ENCODE results near the gene CACNG4. TPM values are rescaled to one million over a fixed set of nuclear protein-coding genes. Genes with fewer than 3 reads are reported as not detected.

CACNG4 gene
- total RNA-seq, 1 experiment from 2014 or later = 6.3 TPM

GRCh38 chr17:66916946-66917345 is 47.6 kb upstream of the CACNG4 start:
- no peak overlapping the region for H3K56ac ChIP-seq (ENCODE audit: insufficient read length, low read depth, low read length)
- no peak overlapping the region for H2BK120ac ChIP-seq (ENCODE audit: low read depth, low read length, poor library complexity, severe bottlenecking)
- Mint-ChIP-seq H3K9me3 (peaks cover 4 to 6% of the 10 kb centered on the region in 2 experiments), H3K27ac (no peak overlapping the region; a peak in 1 of 7 replicates), H3K4me1 (no peaks in the 10 kb centered on the region), H3K4me3 (no peak overlapping the region), H3K27me3 (ENCODE audit: low read depth) (peaks cover 4% of the 10 kb centered on the region), H3K36me3 (ENCODE audit: insufficient read depth in 1 of 3, low read depth in 3 of 3) (no peaks in the 10 kb centered on the region; a peak in 1 of 7 replicates)
- H3K79me1 ChIP-seq (ENCODE audit: insufficient read depth, low read depth, low read length, poor library complexity, severe bottlenecking) = no peaks in the 10 kb centered on the region
- no peak overlapping the region for H4K8ac ChIP-seq (replicated peaks; ENCODE audit: insufficient read length, low read depth, low read length)
- no peaks in the 10 kb centered on the region for H3K27me3 ChIP-seq (ENCODE audit: insufficient read depth, low read length)
- WGBS (ENCODE audit: extremely low coverage, insufficient read length, low lambda C conversion rate) = no CpG with 5 or more reads among the region's 1 CpG
- no peak overlapping the region for H2AFZ ChIP-seq (ENCODE audit: low read length)
- no peak overlapping the region for H2AK5ac ChIP-seq (ENCODE audit: insufficient read length, low read length)
- no peaks in the 10 kb centered on the region for H4K20me1 ChIP-seq (ENCODE audit: control insufficient read depth, insufficient read depth, insufficient read length)
- H3K14ac ChIP-seq (ENCODE audit: insufficient read depth, low read length) = no peak overlapping the region
- H3K79me2 ChIP-seq (ENCODE audit: insufficient read depth, low read length) = no peaks in the 10 kb centered on the region
- no peak overlapping the region for H2BK5ac ChIP-seq (ENCODE audit: insufficient read length, low read length)
- H3K23me2 ChIP-seq (ENCODE audit: insufficient read length, low read depth, low read length, poor library complexity, severe bottlenecking) = no peaks in the 10 kb centered on the region
- H2BK12ac ChIP-seq (ENCODE audit: insufficient read length, low read depth, low read length) = no peak overlapping the region
- no peak overlapping the region for H2BK20ac ChIP-seq (ENCODE audit: low read depth, low read length, poor library complexity, severe bottlenecking)
- H3K27ac ChIP-seq (ENCODE audit: insufficient read length, low read depth, low read length) = no peak overlapping the region
- no peak overlapping the region for H3T11ph ChIP-seq (ENCODE audit: low read length)
- no peak for TF ChIP-seq CTCF (conservative IDR thresholded peaks at IDR 0.05)
- H3K9ac ChIP-seq (ENCODE audit: extremely low read depth, insufficient read length, low read length) = no peak overlapping the region
- H3K9me3 ChIP-seq (ENCODE audit: control insufficient read depth, low read depth, low read length) = no peaks in the 10 kb centered on the region
- no peak overlapping the region for H3K23ac ChIP-seq (ENCODE audit: insufficient read length, low read depth, low read length)
- H4K91ac ChIP-seq (ENCODE audit: insufficient read length, low read depth, low read length) = no peak overlapping the region
- H4K5ac ChIP-seq (ENCODE audit: insufficient read length, low read depth, low read length) = no peak overlapping the region
- no peak overlapping the region for H3K4me2 ChIP-seq (ENCODE audit: insufficient read depth, insufficient read length, low read length)
- DNase-seq = no peak
- no peak overlapping the region for H2BK15ac ChIP-seq (ENCODE audit: low read depth, low read length)
- H3K4ac ChIP-seq (ENCODE audit: low read depth, low read length) = no peak overlapping the region
- H3K18ac ChIP-seq (ENCODE audit: insufficient read length, low read depth, low read length) = no peak overlapping the region
- H3K4me1 ChIP-seq (ENCODE audit: insufficient read depth, low read length) = no peaks in the 10 kb centered on the region

All from H9 (cell line).